Measurements from ENCODE around the gene CGRRF1.

DNA sequence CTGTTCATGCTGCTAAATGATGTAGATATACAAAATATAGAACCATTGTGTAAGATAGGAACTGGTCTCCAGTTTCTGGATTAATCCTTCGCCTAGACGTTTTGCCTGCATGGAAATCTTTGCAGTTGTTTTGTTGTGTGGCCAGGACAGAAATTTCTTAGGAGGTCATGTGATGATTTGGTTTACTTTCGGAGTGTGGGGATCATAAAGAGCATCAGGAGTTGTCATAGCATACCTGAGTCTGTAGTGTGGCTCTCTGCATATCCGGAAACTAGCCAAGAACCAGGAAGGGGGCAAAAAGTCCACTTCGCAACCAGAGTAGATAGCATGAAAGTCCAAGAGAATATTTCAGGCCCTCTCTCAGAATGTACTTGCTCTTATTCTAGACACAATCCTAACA lies 60.3 kb downstream of the CGRRF1 start:
- TF ChIP-seq FOXP2 (optimal IDR thresholded peaks at IDR 0.05; ENCODE audit: borderline replicate concordance, extremely low read depth, extremely low read length, insufficient read depth) (no peak), POLR2AphosphoS5 (IDR thresholded peaks at IDR 0.05; ENCODE audit: low read depth, low read length) (no peak), SIN3A (IDR thresholded peaks at IDR 0.05; ENCODE audit: borderline replicate concordance, insufficient read depth, low read length) (no peak), TAF1 (IDR thresholded peaks at IDR 0.05; ENCODE audit: borderline replicate concordance, insufficient read depth, low read length) (no peak)
- TF ChIP-seq, protein P1, sequence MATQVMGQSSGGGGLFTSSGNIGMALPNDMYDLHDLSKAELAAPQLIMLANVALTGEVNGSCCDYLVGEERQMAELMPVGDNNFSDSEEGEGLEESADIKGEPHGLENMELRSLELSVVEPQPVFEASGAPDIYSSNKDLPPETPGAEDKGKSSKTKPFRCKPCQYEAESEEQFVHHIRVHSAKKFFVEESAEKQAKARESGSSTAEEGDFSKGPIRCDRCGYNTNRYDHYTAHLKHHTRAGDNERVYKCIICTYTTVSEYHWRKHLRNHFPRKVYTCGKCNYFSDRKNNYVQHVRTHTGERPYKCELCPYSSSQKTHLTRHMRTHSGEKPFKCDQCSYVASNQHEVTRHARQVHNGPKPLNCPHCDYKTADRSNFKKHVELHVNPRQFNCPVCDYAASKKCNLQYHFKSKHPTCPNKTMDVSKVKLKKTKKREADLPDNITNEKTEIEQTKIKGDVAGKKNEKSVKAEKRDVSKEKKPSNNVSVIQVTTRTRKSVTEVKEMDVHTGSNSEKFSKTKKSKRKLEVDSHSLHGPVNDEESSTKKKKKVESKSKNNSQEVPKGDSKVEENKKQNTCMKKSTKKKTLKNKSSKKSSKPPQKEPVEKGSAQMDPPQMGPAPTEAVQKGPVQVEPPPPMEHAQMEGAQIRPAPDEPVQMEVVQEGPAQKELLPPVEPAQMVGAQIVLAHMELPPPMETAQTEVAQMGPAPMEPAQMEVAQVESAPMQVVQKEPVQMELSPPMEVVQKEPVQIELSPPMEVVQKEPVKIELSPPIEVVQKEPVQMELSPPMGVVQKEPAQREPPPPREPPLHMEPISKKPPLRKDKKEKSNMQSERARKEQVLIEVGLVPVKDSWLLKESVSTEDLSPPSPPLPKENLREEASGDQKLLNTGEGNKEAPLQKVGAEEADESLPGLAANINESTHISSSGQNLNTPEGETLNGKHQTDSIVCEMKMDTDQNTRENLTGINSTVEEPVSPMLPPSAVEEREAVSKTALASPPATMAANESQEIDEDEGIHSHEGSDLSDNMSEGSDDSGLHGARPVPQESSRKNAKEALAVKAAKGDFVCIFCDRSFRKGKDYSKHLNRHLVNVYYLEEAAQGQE (IDR thresholded peaks at IDR 0.05; ENCODE audit: insufficient read depth in 1 of 2, low read depth in 2 of 2, low read length in 2 of 2), result no peak

Data from PFSK-1 (cell line).